Calu3 (cell line): ENCODE measurements around the gene RAMP1. TPM values are rescaled to one million over a fixed set of nuclear protein-coding genes. Genes with fewer than 3 reads are reported as not detected.
"Not testable (repeated sequence)": the region's sequence is repeated elsewhere in the genome, so short reads cannot be mapped to it uniquely, and the experiment has no call there.

Experiments
- BruUV-seq: library from RNA; stranded (reverse); fragments of 400-500 nt; replicated peaks from 2 replicates; lab custom pipeline; 2021; lab: Mats Ljungman, UMichigan
- CTCF ChIA-PET: fragments of 300-600 bp; sonication (Branson Sonifier 250); formaldehyde crosslinking; loops from one replicate; lab custom pipeline; 2022; ENCODE audit warnings: antibody characterized with exemption; lab: Charles Lee
- DNase-seq: peaks from one replicate; pipeline ENCODE4 v3.0.0; 2022
- H3K27ac Mint-ChIP-seq: one replicate; pipeline ENCODE4 v1.8.0; 2022; ENCODE audit warnings: mixed read lengths; ENCODE audit not compliant: unreplicated experiment
- H3K27me3 Mint-ChIP-seq: one replicate; pipeline ENCODE4 v1.8.0; 2022; ENCODE audit warnings: mixed read lengths; ENCODE audit not compliant: unreplicated experiment
- H3K36me3 Mint-ChIP-seq: one replicate; pipeline ENCODE4 v1.8.0; 2022; ENCODE audit warnings: mild to moderate bottlenecking, moderate library complexity, mixed read lengths; ENCODE audit not compliant: insufficient read depth, unreplicated experiment
- H3K4me1 Mint-ChIP-seq: one replicate; pipeline ENCODE4 v1.8.0; 2022; ENCODE audit warnings: mild to moderate bottlenecking, low read depth, mixed read lengths; ENCODE audit not compliant: unreplicated experiment
- H3K4me3 Mint-ChIP-seq: one replicate; pipeline ENCODE4 v1.8.0; 2022; ENCODE audit warnings: mild to moderate bottlenecking, low read depth, moderate library complexity, mixed read lengths; ENCODE audit not compliant: unreplicated experiment
- H3K9me3 Mint-ChIP-seq: one replicate; pipeline ENCODE4 v1.8.0; 2022; ENCODE audit warnings: low read depth, mixed read lengths; ENCODE audit not compliant: unreplicated experiment
- intact Hi-C: fragments of 100-400 bp; cut with micrococcal nuclease; formaldehyde crosslinking; loops from one replicate; pipeline ENCODE4 v1.10.0; 2022; ENCODE audit not compliant: unreplicated experiment
- total RNA-seq: library from RNA; stranded (reverse); gene quantifications from 2 replicates; pipeline ENCODE4 v1.2.3, GENCODE V29; 2022
- TF ChIP-seq, protein P1 (sequence below): fragments of 200-600 bp; IDR thresholded peaks from one replicate; pipeline ENCODE4 v1.8.0; 2022; ENCODE audit warnings: antibody characterized with exemption; ENCODE audit not compliant: unreplicated experiment

RAMP1 gene
- total RNA-seq, 1 experiment from 2014 or later: 9.8 TPM

- Mint-ChIP-seq H3K36me3 (no peaks in the 10 kb centered on the region), H3K27ac (no peak overlapping the region), H3K9me3 (peaks cover 12% of the 10 kb centered on the region), H3K27me3 (peaks cover 79% of the 10 kb centered on the region), H3K4me3 (no peak overlapping the region), H3K4me1 (no peaks in the 10 kb centered on the region)
- TF ChIP-seq, protein P1, sequence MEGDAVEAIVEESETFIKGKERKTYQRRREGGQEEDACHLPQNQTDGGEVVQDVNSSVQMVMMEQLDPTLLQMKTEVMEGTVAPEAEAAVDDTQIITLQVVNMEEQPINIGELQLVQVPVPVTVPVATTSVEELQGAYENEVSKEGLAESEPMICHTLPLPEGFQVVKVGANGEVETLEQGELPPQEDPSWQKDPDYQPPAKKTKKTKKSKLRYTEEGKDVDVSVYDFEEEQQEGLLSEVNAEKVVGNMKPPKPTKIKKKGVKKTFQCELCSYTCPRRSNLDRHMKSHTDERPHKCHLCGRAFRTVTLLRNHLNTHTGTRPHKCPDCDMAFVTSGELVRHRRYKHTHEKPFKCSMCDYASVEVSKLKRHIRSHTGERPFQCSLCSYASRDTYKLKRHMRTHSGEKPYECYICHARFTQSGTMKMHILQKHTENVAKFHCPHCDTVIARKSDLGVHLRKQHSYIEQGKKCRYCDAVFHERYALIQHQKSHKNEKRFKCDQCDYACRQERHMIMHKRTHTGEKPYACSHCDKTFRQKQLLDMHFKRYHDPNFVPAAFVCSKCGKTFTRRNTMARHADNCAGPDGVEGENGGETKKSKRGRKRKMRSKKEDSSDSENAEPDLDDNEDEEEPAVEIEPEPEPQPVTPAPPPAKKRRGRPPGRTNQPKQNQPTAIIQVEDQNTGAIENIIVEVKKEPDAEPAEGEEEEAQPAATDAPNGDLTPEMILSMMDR: no peak
- BruUV-seq: no TSS peak
- intact Hi-C loops: no loop called here
- CTCF ChIA-PET: interaction anchor here (0.7 kb wide), 2 partner anchors 10 to 49 kb away, joined by 3 to 4 read pairs; no protein-coding TSS in a partner anchor
- no peak for DNase-seq
Measured at GRCh38 chr2:237944302-237944701, 84.9 kb downstream of the RAMP1 start.

GRCh38 chr2:237946423-237946822 lies 87.0 kb downstream of the RAMP1 start:
- Mint-ChIP-seq H3K27ac (no peak overlapping the region), H3K4me3 (no peak overlapping the region), H3K4me1 (no peaks in the 10 kb centered on the region), H3K36me3 (no peaks in the 10 kb centered on the region), H3K27me3 (peaks cover 65% of the 10 kb centered on the region), H3K9me3 (peaks cover 12% of the 10 kb centered on the region)
- TF ChIP-seq, protein P1: no peak
- intact Hi-C loops: no loop called here
- no peak for DNase-seq
- no TSS peak for BruUV-seq
- CTCF ChIA-PET: no interaction called here

DNA sequence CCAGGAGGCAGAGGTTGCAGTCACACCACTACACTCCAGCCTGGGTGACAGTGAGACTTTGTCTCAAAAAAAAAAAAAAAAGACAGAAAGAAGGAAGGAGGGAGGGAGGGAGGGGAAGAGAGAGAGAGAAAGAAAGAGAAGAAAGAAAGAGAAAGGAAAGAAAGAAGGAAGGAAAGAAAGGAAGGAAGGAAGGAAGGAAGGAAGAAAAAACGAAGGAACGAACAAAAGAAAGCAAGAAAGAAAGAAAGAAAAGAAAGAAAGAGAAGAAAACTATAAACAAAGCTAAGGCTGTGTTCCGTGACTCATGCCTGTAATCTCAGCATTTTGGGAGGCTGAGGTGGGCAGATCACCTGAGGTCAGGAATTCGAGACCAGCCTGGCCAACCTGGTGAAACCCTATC lies 91.9 kb downstream of the RAMP1 start:
- H3K9me3 Mint-ChIP-seq, H3K4me3 Mint-ChIP-seq, BruUV-seq, CTCF ChIA-PET, DNase-seq, H3K4me1 Mint-ChIP-seq, intact Hi-C loops, H3K27ac Mint-ChIP-seq, H3K36me3 Mint-ChIP-seq: not testable (repeated sequence)
- peaks cover 33% of the 10 kb centered on the region for H3K27me3 Mint-ChIP-seq

- DNase-seq: no peak
- Mint-ChIP-seq H3K27me3 (peaks cover 28% of the 10 kb centered on the region), H3K4me1 (no peaks in the 10 kb centered on the region), H3K36me3 (no peaks in the 10 kb centered on the region), H3K9me3 (peaks cover 2% of the 10 kb centered on the region), H3K27ac (no peak overlapping the region), H3K4me3 (no peak overlapping the region)
- TF ChIP-seq, protein P1: no peak
- no TSS peak for BruUV-seq
- intact Hi-C loops: no loop called here
- CTCF ChIA-PET: interaction anchor here (1.1 kb wide), 1 partner anchor 29 kb away, joined by 4 read pairs; no protein-coding TSS in a partner anchor
Measured at GRCh38 chr2:237951878-237952277, 92.5 kb downstream of the RAMP1 start.

- no peaks in the 10 kb centered on the region for H3K36me3 Mint-ChIP-seq
- no peak overlapping the region for H3K4me3 Mint-ChIP-seq
- no peaks in the 10 kb centered on the region for H3K4me1 Mint-ChIP-seq
- no peak overlapping the region for H3K27ac Mint-ChIP-seq
- TF ChIP-seq, protein P1: no peak
- CTCF ChIA-PET: interaction anchor here (1.1 kb wide), 1 partner anchor 30 kb away, joined by 4 read pairs; no protein-coding TSS in a partner anchor
- H3K27me3 Mint-ChIP-seq: peaks cover 18% of the 10 kb centered on the region
- intact Hi-C loops: no loop called here
- no peak for DNase-seq
- no TSS peak for BruUV-seq
- no peaks in the 10 kb centered on the region for H3K9me3 Mint-ChIP-seq
Measured at GRCh38 chr2:237952851-237953250, 93.4 kb downstream of the RAMP1 start.
